Left ventricle myocardium inferior (tissue), 1 donor: ENCODE data around the gene CALN1. TPM values are rescaled to one million over a fixed set of nuclear protein-coding genes. Genes with fewer than 3 reads are reported as not detected.

ENCODE experiments used
- DNase-seq: peaks from one replicate; pipeline ENCODE4 v3.0.0-alpha.2; 2020
- H3K27ac ChIP-seq: fragments of 200-600 bp; replicated peaks from 2 replicates; pipeline ENCODE4 v1.8.0; 2021
- H3K27me3 ChIP-seq: fragments of 200-600 bp; 2 replicates; pipeline ENCODE4 v1.8.0; 2021; ENCODE audit warnings: low read depth
- H3K36me3 ChIP-seq: fragments of 200-600 bp; 2 replicates; pipeline ENCODE4 v1.8.0; 2021
- H3K4me1 ChIP-seq: fragments of 200-600 bp; 2 replicates; pipeline ENCODE4 v1.8.0; 2021
- H3K4me3 ChIP-seq: fragments of 200-600 bp; 2 replicates; pipeline ENCODE4 v1.8.0; 2021; ENCODE audit warnings: mild to moderate bottlenecking, moderate library complexity
- H3K9me3 ChIP-seq: fragments of 200-600 bp; replicated peaks from 2 replicates; pipeline ENCODE4 v1.8.0; 2021
- CTCF ChIP-seq: fragments of 200-600 bp; IDR thresholded peaks from 2 replicates; pipeline ENCODE4 v1.8.0; 2021; ENCODE audit warnings: antibody characterized with exemption, mild to moderate bottlenecking, borderline replicate concordance
- intact Hi-C: fragments of 100-400 bp; cut with micrococcal nuclease; formaldehyde crosslinking; loops from one replicate; pipeline ENCODE4 v1.11.0; 2022
- total RNA-seq: library from RNA; stranded (reverse); fragmentation: NEBNext Ultra II Directional; extraction: Animal tissue kit (Norgen Biotek cat#: 25700); gene quantifications from one replicate; pipeline ENCODE4 v1.2.1, GENCODE V29; 2021
- donor health status: DM: no; HTN: yes; CAD: no; lungs with severe emphysema.

Gene CALN1
- total RNA-seq, 1 donor from 2014 or later: not detected

- H3K36me3 ChIP-seq: no peaks in the 10 kb centered on the region
- no peak overlapping the region for H3K27ac ChIP-seq
- no peak overlapping the region for H3K4me3 ChIP-seq
- intact Hi-C loops: no loop called here
- no peaks in the 10 kb centered on the region for H3K4me1 ChIP-seq
- H3K27me3 ChIP-seq: peaks cover 18% of the 10 kb centered on the region
- no peak for TF ChIP-seq CTCF
- DNase-seq: no peak
- H3K9me3 ChIP-seq: no peaks in the 10 kb centered on the region
Measured at GRCh38 chr7:71817916-71818315, 594.2 kb downstream of the CALN1 start.

- Histone ChIP-seq H3K4me1 (no peaks in the 10 kb centered on the region), H3K27me3 (peaks cover 33% of the 10 kb centered on the region), H3K4me3 (no peak overlapping the region), H3K9me3 (peaks cover 22% of the 10 kb centered on the region), H3K27ac (no peak overlapping the region), H3K36me3 (no peaks in the 10 kb centered on the region)
- no peak for TF ChIP-seq CTCF
- DNase-seq: no peak
- intact Hi-C loops: no loop called here
Measured at GRCh38 chr7:71808115-71808514, 604.0 kb downstream of the CALN1 start.

GRCh38 chr7:71804256-71804655 is 607.9 kb downstream of the CALN1 start:
- peaks cover 26% of the 10 kb centered on the region for H3K9me3 ChIP-seq
- no peak for DNase-seq
- no peak for TF ChIP-seq CTCF
- H3K4me3 ChIP-seq: no peak overlapping the region
- H3K27ac ChIP-seq: no peak overlapping the region
- intact Hi-C loops: no loop called here
- no peaks in the 10 kb centered on the region for H3K4me1 ChIP-seq
- H3K36me3 ChIP-seq: no peaks in the 10 kb centered on the region
- peaks cover 19% of the 10 kb centered on the region for H3K27me3 ChIP-seq

GRCh38 chr7:71801976-71802375 is 610.2 kb downstream of the CALN1 start:
- no peaks in the 10 kb centered on the region for H3K4me1 ChIP-seq
- peaks cover 19% of the 10 kb centered on the region for H3K27me3 ChIP-seq
- H3K4me3 ChIP-seq: no peak overlapping the region
- no peak for DNase-seq
- intact Hi-C loops: no loop called here
- TF ChIP-seq CTCF: no peak
- no peak overlapping the region for H3K27ac ChIP-seq
- no peaks in the 10 kb centered on the region for H3K36me3 ChIP-seq
- H3K9me3 ChIP-seq: peaks cover 18% of the 10 kb centered on the region

- DNase-seq: no peak
- Histone ChIP-seq H3K36me3 (no peaks in the 10 kb centered on the region), H3K4me1 (no peaks in the 10 kb centered on the region), H3K4me3 (no peak overlapping the region), H3K9me3 (peaks cover 4% of the 10 kb centered on the region), H3K27ac (no peak overlapping the region), H3K27me3 (peaks cover 19% of the 10 kb centered on the region)
- intact Hi-C loops: no loop called here
- no peak for TF ChIP-seq CTCF
Measured at GRCh38 chr7:71800321-71800720, 611.8 kb downstream of the CALN1 start.

- intact Hi-C loops: no loop called here
- peaks cover 14% of the 10 kb centered on the region for H3K9me3 ChIP-seq
Measured at GRCh38 chr7:71795410-71795809, 616.7 kb downstream of the CALN1 start.

More at GRCh38 chr7:71795410-71795809, 616.7 kb downstream of the CALN1 start:
- no peaks in the 10 kb centered on the region for H3K36me3 ChIP-seq
- H3K27me3 ChIP-seq: peaks cover 6% of the 10 kb centered on the region
- H3K4me1 ChIP-seq: no peaks in the 10 kb centered on the region
- H3K27ac ChIP-seq: no peak overlapping the region
- no peak overlapping the region for H3K4me3 ChIP-seq
- no peak for TF ChIP-seq CTCF
- DNase-seq: no peak
